Omental fat pad (tissue), 4 donors: ENCODE data around the gene SATB1. TPM values are rescaled to one million over a fixed set of nuclear protein-coding genes. Genes with fewer than 3 reads are reported as not detected.
A peak's percentile ranks its signal among the peaks of the same experiment; 100 is the strongest.

Experiments used
- ATAC-seq: fragments of 150-250 bp; one replicate; pipeline ENCODE4 v1.9.1; 2016; ENCODE audit warnings: mild to moderate bottlenecking, moderate library complexity; ENCODE audit not compliant: low FRiP score
- DNase-seq: peaks from one replicate; pipeline ENCODE4 v3.0.0-alpha.2; 2019; ENCODE audit warnings: low spot score
- total RNA-seq, 4 donors: library from RNA; depleted of rRNA; stranded (reverse); fragments of >200 nt; gene quantifications; one replicate each; pipeline ENCODE4 v1.1.0, GENCODE V29; 2016
- TF ChIP-seq, protein P1 (sequence below), 3 donors: fragments of 450-650 bp; IDR thresholded peaks; one replicate each; pipeline ENCODE4 v1.5.1; 2016 to 2017; ENCODE audit warnings: antibody characterized with exemption in 3 of 3, mild to moderate bottlenecking in 3 of 3, moderate library complexity in 2 of 3

The SATB1 gene
- total RNA-seq, 4 donors from 2014 or later, result 20.2 to 42.9 (median 30.6) TPM

DNA sequence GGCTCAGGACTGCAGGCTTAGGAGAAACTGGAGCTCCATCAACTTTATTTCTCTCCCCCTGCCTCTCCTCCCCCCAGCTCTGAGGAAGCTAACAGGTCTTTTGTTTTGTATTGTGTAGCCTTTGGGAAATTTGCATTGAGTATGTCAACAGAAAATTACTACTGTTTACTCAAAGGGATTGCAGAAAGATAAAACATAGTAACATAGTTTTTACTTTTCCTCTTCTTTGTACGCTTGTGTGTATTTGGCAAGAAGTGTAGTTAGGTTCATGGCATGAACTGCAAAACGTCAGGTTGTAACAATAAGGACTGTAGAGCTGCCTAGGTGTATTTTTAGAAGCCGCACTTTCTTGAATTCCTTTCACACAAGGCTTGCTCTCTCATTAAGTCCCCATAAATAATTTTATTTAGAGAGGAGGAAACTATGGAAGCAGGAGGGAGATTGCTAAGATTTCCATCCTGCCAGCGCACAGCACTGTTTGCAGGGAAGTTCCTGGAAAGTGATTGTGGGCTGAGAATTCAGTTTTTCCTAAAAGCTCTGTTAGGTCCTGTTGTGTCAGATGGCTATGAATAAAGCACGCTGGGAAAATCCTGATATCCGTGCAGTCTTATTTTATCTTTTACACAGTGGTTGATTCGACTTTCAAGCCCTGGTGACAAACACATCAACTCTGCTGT is 21.1 kb upstream of the SATB1 start:
- TF ChIP-seq, protein P1, sequence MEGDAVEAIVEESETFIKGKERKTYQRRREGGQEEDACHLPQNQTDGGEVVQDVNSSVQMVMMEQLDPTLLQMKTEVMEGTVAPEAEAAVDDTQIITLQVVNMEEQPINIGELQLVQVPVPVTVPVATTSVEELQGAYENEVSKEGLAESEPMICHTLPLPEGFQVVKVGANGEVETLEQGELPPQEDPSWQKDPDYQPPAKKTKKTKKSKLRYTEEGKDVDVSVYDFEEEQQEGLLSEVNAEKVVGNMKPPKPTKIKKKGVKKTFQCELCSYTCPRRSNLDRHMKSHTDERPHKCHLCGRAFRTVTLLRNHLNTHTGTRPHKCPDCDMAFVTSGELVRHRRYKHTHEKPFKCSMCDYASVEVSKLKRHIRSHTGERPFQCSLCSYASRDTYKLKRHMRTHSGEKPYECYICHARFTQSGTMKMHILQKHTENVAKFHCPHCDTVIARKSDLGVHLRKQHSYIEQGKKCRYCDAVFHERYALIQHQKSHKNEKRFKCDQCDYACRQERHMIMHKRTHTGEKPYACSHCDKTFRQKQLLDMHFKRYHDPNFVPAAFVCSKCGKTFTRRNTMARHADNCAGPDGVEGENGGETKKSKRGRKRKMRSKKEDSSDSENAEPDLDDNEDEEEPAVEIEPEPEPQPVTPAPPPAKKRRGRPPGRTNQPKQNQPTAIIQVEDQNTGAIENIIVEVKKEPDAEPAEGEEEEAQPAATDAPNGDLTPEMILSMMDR (IDR thresholded peaks at IDR 0.05), result no peak
- ATAC-seq (no peak), DNase-seq (no peak)

DNA sequence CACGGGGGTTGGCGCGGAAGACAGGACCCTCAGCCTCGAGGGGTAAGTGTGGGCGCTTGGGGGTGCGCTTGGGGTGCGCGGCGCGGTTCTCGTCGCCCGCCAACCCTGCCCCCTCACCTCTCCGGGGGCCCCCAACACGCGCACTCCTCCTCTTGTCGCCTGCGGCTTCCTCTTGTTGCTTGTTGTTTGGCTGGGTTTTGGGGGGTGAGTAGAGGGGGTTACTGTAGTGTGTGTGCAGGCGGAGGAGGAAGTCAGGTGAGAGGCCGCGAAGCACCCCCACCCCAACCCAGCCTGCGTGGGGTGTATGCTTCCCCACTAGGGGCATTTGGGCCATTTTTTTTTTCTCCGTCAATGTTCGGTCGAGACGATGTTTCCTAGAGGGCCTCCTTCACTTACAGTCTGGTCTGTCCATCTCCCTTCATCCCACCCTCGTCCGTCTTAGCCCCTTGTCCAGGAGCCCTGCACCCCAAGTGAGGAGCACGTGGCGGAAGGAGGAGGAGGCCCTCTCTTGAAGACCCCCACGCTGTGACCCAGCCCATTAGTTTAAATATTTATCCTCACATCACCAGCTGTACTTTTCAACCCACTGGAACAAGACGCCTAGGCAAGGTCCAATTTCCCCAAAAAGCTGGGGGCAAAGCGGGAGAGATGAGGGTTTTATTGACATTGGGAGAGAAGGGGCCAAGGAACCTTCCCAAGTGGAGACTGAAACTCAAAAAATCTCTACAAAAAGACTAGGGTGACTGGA is 20.4 kb upstream of the SATB1 start:
- DNase-seq (no peak), ATAC-seq (no peak)
- TF ChIP-seq, protein P1 (IDR thresholded peaks at IDR 0.05), result no peak

DNA sequence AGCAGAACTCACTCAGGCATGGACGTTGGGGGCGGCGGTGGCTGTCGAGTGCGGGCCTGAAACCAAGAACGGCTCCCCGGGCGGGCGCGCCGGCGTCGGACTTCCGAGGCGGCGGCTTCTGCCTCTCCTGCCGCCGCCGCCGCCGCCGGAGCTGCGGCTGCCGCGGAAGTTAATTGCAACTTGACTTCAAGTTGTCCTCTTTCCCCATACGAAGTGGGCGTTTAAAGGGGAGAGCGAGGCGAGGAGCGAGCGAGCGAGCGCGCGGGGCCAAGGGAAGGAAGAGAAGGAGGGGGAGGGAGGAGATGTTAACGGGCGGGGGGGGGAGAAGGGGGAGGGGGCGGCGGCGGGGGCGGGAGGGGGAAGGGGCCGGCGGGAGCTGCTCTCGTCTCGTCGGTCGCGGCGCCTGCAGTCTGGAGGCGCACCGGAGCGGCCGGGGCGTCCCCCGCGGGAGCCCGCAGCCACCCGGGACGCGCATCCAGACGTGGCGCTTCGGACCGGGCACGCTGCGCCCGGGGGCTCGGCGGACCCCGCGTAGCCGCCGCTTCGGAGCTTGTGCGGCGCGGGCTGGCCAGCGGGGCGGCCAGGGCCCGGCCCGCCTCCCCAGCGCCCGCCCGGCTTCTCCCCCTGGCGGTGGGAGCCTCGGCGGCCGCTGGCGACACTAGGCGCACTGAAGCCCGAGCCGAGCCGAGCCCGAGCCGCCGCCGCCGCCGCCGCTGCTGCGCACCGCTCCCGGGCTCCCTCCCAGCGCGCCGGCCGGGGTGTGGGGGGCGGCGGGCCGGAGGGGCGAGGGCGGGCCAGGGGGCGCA is 19.7 kb upstream of the SATB1 start:
- DNase-seq (no peak), ATAC-seq (peak; percentile 90)
- TF ChIP-seq, protein P1 (IDR thresholded peaks at IDR 0.05), result no peak

DNA sequence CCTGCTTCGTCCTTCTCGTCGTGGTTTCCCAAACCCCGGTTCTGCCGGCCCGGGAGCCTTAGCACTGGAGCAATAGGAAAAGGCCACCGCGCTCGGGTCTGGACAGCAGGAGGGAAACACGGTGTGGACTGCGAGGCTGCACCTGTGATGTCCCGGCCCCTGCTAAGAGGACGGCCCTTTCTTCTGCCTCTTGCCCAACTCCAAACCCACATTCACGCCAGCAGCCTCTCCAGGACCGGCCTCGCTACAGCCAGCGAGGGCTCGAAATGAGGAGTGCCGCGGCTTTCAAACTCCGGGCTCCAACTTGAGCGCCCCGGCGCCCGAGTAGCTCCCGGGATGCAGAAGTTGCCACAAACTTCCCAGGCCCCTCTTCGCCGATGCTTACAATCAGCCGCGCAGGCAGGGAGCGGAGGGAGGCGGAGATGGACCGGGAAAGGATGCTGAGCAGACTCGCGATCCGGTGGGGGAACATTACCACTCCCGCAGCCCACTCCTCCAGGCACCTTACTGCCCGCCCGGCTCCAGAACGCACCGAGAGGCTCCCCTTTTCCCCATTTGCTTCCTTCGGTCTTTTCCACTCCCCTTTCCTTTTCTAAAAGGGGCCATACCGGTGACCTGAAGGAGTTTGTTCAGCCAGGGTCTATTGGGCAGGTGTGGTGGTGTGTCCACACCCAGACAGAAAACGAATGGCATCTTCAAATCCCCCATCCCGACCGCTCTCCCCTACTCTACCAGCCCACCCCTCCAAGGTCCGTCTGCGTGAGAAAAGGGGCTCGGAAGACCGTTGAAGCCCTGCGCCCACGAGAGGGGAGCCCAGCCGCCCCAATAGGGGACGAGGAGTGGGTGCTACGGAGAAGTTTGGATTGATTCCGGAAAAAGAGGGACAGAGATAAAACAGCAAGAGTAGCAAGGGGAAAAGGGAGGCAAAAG is 18.8 kb upstream of the SATB1 start:
- ATAC-seq, result peak; percentile 18
- no peak for DNase-seq
- TF ChIP-seq, protein P1 (IDR thresholded peaks at IDR 0.05), result no peak

DNA sequence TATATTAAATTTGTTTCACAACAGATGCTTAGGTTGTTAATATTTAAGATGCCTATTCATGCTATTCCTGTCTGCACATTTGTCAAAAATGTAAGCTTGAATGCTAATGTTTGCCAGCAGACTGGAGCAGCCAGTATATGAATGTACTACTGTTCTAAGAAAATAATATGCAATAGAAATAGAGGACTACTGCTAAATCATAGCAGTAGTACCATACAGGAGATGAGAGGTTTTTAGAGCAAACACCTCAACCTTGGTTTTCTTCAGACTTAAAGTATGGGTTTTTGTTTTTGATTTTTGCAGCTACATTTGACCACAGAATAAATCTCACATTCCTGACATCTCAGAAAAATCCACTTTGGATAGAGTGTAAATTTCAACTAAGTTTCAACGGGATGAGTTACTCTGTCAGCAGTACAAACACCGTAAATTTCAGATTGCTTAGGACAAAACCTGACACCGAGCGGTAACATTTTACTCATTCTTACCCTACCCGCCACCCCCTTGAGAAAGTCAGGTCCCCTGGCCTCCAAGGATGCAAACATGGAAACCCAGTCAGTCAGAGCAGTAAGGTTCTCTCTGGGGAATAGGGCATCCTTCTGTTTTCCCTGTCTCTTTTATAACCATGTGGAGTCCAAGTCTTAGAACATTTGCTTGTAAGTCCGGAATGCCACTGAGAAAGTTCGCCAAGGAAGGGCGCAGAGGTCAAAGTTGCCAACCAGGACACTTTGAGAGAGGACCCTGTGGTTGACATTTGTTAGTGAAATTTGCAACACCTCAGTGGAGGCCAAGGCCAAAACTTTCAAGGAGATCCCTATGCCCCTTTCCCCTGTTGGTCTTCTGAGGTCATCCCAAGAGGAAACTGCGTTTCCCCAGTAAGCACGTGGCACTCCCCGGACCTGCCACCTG is 17.9 kb upstream of the SATB1 start:
- TF ChIP-seq, protein P1 (IDR thresholded peaks at IDR 0.05), result no peak
- ATAC-seq (no peak), DNase-seq (no peak)
